NCI-H446 (cell line): Measurements from ENCODE around the gene PDRG1.
A peak's percentile ranks its signal among the peaks of the same experiment; 100 is the strongest.

Experiments used
- DNase-seq, 2 experiments: peaks; one replicate each; lab custom pipeline; 2025; lab: John Stamatoyannopoulos, UW

Gene PDRG1

DNA sequence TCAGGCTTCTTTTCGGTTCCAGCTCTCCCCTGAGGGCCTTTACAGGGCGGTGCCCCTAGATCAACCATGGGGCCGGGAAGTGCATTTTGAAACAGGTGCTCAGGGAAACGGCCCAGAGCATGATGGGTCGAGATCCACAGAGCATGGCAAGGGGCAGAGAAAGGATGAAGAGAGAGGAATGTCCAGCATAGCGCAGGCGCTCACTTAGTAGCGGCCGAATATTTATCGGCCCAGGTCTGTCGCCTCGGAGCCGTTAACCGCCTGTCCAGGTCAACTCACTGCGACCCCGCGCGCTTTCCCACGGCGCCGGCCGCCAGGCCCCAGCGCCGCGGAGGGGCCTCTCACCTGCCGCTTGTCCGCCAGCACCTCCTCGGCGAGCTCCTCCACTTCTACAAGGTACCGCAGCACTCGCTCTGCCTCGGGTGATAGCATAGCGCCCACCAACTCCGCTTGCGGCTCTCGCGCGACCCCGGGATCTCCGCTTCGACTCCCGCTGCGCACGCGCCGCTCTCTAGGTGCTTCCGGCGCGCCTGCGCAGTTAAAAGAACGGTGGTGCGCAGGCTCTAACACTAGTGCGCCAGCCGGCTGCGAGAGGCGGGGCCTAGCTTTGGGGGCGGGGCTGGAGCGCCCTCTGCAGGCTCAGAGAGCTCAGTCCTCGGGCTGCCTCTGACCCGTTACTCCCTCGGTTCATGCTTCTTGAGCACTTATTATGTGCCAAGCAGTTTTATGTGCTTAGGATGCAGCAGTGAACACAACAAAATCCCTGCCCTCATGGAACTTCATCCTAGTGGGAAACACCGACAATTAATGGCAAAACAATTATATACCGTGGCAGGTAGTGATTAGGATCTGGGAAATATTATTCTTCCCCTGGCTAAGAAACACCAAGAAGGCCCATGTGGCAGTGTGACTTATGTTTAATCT lies at the start of gene PDRG1:
TSS of gene PDRG1 (minus strand) at position 517 of the 924 bp plus-strand sequence. CDS start at position 432, 85 bp downstream.
- DNase-seq, result peak; percentile 89 to 99

DNA sequence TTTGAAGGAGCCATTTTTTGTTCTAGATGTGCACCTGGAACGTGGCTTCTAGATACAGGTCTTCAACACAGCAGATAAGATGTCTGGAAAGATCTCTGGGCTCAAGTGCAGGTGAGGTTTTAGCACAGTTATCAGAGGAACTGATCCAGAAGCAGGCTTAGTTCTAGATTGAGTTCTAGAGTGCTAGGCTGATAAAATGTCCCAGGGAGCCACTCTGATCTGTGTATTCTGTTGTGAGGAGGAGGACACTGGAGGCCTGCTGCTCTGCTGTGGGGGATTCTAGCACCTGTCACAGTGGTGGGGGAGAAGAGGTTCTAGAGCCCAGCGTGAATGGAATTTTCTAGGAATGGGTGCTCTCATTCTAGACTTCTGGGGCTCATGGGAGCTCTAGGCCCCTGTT lies 46.4 kb upstream of the PDRG1 start:
- no peak for DNase-seq

DNA sequence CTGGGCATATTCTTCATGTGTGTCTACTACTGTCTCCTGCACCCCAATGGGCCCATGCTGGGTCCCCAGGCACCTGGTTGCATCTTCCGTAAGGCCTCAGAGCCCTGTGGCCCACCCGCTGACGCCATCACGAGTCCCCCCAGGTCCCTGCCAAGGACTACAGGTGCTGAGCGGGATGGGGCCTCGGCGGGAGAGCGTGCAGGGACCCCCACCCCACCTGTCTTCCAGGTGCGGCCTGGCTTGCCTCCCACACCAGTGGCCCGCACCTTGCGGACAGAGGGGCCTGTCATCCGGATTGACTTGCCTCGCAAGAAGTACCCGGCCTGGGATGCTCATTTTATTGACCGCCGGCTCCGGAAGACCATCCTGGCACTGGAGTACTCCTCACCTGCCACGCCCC lies 45.1 kb upstream of the PDRG1 start:
- no peak for DNase-seq

DNA sequence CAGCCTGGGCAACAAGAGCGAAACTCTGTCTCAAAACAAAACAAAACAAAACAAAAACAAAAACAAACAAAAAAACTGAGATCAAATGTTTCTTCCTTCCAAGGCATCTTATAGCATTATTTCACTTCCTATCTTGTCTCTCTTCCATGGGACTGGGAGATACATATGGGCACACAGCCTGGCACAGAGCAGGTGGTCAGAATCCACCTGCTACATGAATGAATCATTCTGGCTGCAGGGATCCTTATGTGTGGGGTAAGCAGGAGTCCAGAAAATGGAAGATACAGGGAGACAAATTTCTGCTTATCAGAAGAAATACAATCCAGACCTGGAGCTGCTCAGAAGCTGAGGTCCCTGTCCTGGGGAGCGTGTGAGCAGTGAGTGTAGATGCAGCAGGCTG lies 40.2 kb upstream of the PDRG1 start:
- no peak for DNase-seq

DNA sequence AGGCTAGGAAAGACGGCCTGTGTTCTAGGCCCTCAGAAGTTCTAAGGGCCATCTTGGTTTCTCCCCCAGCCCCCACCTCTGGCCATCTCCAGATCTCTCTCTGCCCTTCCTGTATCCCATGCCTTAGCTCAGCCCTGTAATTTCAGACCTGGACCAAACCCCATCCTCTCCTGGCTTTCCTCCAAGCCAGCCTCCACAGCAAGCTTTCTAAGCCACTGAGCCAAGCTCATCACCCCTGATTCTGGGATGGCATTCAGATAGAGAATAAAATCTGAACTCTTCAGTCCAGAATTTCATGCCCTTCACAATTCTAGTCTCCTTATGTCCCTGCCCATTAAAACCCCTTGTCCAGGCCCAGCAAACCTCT lies 39.5 kb upstream of the PDRG1 start:
- peak; percentile 69 to 83 for DNase-seq

DNA sequence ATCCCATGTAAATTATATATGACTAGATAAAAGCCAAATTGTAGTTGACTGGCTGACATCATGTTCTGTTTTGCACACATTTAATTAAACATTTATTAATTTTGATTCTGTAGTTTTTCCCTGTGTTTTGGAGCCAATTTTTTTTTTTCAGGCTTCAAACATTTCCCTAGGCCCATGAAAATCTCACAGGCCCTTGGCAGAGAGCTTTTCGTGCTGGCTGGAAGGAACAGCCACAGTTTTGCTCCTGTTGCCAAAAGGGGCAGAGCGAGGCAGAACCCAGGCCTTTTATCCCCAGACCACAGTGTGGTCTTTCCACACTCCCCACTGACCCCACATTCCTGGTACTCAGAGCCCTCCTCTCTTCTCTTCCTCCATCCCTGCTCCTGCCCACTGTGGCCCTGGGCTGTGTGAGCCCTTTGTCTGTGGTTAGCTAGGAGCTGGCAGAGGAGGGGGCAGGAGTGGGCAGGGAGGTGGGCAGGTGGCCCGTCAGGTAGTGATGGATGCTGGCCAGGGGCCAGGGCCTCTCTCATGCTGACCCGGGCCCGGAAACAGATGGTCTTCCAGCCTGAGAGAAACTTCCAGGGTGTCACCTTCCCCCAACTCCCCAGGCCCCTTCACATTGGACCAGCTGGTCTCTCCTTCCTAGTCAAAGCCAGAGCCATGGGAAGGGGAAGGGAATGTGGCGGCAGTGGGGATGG lies 38.9 kb upstream of the PDRG1 start:
- peak; percentile 69 to 83 for DNase-seq

DNA sequence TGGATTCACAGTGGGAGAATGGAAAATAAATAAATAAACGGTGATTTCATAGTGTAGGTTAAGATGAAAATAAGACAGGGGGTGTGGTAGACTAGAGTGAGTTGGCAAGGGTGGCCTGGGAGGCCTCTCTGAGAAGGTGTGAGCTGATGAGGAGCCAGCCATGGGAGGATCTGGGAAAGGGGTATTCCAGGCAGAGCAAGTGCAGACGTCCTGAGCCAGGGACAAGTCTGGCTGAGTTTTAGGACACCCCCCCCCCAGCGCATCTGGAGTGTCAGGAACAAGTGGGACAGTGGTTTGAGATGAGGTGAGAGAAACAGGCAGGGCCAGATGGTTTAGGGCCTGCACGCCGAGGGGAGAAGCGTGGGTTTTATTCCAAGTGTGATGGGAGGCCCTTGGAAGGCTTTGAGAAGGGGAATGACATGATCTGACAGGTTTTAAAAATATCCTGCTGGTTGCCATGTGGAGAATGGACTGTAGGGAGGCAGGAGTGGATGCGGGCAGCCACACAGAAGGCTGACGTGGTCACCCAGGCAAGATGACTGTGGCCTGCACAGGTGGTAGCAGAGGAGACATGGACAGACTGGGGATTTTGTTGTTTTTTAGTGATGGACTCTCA lies 37.3 kb upstream of the PDRG1 start:
- peak in 1 of 2 experiments; percentile 17 for DNase-seq

DNA sequence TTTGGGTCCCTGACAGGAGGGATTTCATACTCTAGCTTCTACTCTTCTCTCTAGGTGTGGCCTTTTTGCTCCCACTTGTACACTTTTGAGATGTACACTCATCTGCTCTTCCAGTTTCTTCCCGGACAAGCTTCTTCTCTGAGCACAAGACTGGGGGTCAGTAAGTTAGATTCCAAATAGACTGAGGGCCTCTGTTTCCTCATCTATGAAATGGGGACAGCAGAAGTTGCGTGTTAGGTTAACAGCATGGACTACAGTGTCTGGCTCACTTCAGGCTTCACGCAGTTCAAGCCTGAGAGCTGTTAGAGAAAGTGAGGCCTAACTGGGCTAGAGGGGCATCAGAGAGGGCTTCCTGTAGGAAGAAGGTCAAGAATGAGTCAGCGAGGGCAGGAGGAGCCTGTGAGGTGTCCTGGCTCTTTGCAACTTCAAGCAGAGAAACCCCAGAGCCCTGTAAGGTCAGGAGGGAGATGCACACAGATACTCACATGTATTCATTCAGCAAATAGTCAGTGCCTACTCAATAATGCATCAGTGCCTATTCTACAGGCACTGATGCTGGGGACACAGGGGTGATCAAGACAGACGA lies 36.7 kb upstream of the PDRG1 start:
- no peak for DNase-seq

DNA sequence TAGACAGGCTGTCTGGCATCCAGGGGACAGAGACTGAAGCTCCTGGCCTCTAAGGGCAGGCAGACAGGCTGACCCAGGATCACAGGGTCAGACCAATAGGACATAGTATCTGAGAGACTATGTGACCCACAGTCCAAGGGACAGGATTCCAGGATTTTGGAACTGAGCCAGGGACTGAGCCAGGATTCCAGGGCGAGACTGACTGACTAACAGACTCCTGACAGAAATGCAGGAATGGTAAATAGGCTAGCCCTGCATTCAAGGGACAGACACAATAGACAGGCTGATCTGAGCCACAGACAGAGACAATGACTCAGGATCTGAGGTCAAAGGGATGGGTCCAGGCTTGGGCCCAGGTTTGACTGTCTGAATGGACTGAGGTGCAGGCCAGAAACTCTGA lies 35.9 kb upstream of the PDRG1 start:
- peak in 1 of 2 experiments; percentile 15 for DNase-seq

DNA sequence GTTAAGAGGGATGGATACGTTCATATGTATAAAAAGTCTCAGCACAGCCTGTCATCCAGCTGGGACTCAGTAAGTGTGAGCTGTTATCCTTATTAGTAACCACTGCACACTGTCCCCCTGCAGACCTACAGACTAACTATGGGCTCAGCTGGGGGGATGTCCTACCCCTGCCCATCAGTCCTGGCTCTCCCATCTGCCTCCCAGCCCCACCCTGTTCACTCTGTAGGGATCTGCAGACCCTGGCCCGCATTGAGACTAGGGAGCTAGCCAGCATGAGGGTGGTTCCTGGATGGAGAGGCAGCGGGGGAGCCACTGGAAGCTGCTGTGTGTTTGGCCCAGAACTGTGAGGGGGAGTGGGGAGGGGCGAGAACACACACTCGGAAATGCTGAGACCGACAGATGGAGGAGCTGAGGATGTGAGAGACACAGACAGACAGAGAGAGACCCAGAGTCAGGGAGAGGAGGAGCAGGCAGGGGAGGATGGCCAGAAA lies 33.2 kb upstream of the PDRG1 start:
- peak; percentile 63 to 84 for DNase-seq

DNA sequence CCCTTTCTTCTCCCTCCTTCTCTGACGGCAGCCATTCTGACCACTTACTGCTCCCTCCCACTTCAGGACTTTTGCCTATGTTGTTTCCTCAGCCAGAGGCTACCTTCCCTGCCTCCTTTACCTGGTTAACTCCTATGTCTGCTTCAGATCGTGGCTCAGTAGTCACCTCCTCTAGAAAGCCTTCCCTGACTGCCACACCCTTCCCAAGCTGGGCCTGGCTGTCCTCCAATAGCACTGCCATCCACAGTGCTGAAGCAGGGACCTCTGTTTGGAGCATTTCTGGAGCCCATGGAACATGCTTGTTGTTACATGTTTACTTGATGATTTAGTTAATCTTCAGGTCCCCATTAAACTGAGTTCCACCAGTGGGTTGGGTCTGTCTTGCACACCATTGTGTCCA lies 29.9 kb upstream of the PDRG1 start:
- no peak for DNase-seq

DNA sequence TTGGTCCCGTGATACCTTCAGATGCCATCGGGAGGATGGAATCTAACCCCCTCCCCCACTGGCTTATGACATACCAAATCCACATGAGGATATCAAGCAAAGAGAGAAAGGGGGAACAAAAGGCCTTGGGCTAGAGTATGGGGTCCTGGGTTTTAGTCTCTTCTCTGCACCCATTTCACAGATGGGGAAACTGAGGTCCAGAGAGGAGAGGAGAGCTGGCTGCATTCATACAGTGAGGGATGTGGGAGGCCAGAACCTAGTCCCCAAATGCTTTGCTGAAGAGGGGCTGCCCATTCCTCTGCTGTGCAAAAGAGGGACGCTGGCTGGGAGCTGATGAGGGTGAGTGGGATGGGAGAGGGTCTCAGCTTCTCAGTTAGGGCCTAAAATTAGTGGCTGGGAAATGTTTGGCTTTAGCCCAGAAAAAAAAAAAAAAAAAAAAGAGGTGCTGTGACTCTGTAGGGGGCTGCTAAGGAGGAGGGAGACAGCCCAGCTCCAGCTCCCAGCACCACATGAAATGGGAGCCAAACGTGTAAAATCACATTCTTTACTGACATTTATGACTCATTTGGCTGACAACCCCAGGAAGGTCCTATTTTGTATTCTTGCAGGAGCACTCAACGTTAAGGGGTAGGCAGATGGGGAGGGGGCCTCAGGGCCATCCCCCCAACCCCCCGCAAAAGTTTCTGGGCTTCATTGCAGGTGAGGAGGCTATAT lies 28.0 kb upstream of the PDRG1 start:
- peak in 1 of 2 experiments; percentile 12 for DNase-seq

DNA sequence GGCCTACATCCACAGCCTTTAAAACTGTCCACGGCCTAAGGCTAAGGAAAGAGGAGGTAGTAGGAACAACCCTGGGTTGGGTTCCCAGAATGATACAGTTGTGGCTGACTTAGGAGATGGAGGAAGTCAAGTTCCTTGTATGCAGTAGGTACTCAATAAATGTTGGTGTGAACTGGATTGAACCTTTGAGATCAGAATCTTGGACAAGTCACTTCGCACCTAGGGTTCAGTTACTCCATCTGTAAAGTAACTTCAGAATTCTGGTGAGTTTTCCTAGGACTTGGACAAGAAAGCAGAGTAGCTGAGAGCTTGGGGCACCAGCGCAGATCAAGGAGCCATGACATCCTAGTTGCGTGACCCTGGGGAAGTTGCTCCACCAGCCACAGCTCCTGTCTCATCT lies 25.2 kb upstream of the PDRG1 start:
- no peak for DNase-seq

DNA sequence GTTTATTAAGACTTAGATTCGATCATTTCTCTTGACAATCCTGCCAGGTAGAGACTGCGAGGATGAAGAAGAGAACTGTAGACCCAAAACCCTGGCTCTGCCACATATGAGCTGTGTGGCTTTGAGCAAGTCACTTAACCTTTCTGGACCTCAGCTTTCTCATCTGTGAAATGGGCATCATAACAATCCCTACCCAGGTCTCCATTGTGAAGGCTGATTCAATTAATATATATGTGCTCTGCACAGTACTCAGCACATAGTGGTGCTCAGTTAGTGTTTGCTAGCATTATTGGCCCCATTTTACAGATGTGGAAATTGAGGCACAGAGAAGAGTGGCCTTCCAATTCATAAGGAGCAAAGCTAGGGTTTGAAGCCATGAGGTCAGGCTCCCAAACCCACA lies 24.0 kb upstream of the PDRG1 start:
- DNase-seq, result no peak

DNA sequence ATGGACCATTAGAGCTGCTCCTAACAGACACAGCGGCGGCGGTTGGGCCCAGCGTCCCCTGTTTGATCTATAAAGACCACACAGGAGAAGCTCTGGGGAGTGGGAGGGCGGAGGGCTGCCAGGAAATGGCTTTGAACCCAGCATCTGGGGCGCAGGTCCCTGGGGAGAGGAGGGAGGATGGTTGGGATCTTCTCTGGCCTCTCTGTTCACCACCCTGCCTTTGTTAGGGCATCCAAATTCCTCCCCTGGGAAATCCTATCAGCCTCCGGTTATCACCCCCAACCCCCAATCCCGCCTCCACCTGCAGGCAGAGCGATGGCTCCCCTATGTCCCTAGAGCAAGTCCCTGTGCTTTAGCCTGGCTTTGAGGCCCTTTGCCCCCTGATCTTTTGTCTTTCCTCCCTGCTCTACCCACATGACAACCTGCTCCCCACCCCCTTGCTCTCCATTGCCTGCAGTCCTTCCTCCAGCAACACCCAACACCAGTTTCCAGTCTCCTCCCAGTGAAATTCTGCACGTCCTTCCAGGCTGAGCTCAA lies 23.2 kb upstream of the PDRG1 start:
- DNase-seq, result no peak

DNA sequence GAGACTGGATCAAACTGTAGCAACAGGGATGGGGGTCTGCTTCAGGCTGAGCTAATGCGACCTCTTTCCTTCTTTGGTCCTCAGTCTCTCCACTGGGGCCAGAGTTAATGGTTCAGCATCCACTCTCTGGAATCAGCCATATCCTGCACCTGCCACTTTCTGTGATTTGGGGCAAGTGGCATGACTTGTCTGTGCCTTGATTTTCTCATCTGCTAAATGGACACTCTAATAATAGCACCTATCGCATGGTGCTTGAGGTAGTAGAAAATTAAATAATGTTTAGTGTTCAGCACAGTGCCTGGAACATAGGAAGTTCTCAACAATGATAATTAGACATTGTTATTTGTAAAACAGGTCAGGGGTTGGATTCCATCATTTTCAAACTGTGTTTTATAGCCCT lies 22.4 kb upstream of the PDRG1 start:
- no peak for DNase-seq

DNA sequence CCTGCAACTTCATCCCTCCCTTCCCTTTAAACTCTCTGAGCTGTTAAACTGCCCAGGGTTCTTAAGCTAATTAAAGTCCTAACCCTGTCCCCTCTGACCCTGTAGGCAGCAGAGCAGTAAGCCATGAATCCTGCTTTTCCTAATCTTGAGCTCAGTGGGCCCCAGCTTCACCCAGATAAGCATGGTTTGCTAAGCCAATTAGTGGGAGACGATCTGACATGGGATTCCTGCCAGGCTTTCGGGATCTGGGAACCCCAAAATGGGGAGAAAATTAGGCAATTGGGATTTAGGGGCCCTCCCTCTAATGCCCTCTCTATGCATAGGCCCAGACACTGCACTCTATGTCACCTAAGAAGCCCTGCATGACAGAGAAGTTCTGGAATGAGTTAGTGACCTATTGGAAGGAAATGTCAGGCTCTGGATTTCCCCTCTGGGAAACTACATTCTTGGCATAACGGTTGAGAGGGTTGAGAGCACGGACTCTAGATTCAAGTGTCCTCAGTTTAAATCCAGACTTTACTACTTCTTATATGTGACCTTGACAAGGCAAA lies 20.7 kb upstream of the PDRG1 start:
- DNase-seq, result no peak

DNA sequence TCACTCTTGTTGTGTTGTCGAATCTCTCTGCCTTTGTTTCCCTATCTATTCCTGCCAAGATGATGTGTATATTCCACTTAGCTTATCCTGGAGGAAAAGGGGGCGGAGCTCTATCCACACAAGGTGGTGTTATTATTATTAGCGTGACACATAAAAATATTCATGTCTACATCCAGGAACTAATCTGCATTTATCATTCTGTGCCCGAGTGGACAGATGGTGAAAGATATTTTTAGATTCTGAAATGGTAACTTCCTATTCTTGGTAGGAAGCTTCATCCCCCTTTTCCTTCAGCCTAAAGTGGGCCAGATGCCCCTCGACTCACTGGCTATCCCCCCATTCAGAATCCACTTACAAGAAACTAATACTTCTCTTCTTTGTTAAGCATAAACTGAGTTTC lies 18.1 kb upstream of the PDRG1 start:
- no peak for DNase-seq

DNA sequence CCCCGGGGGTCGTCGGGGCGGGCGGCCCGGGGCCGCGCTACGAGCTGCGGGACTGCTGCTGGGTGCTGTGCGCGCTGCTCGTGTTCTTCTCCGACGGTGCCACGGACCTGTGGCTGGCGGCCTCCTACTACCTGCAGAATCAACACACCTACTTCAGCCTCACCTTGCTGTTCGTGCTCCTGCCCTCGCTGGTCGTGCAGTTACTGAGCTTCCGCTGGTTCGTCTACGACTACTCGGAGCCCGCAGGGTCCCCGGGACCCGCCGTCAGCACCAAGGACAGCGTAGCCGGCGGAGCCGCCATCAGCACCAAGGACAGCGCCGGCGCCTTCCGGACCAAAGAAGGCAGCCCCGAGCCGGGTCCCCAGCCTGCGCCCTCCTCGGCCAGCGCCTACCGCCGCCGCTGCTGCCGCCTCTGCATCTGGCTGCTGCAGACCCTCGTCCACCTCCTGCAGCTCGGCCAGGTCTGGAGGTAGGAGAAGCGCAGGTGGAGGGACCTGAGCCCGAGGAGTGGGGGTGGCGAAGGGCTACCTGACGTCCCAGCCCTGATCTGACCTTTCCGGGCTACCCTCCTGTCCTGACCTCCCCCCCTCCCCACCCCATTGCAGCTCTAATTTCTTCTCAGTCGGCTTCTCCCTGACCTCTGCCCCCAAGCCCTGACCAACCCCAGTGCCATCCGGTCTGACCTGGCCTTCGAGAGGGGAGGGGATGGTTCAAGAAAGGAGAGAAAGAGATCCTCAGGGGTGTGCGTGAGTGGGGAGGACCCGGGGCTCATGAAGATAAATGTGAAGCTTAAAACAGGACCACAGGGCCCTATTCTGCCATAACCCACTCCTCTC lies 16.7 kb upstream of the PDRG1 start:
- peak in 1 of 2 experiments; percentile 18 for DNase-seq

DNA sequence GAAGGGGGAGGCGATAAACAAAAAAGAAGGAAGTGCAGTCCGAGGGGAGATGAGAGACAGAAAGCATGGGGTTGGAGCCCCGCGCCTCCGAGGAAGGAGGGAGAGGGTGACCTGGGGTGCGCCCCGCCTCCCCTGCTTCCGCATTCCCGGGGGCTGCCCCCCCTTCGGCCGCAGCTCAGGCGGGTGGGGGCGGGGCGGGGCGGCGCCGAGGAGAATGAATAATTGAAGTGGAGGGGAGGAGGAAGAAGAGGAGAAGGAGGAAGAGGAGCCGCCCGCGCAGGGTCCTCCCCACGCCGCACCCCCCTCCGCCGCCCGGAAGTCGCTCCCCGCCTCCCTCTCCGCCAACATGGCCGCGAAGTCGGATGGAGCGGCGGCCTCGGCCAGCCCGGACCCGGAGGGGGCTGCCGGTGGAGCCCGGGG lies 16.0 kb upstream of the PDRG1 start, which contains the start of gene XKR7:
TSS of gene XKR7 (plus strand) at position 322 of the 420 bp plus-strand sequence. CDS start at position 347, 25 bp downstream.
- peak in 1 of 2 experiments; percentile 37 for DNase-seq
